Measurements from ENCODE around the gene PDZK1. TPM values are rescaled to one million over a fixed set of nuclear protein-coding genes. Genes with fewer than 3 reads are reported as not detected.
"Not testable (repeated sequence)": the region's sequence is repeated elsewhere in the genome, so short reads cannot be mapped to it uniquely, and the experiment has no call there.

PDZK1 gene
- total RNA-seq, 1 experiment from 2014 or later = 1.3 TPM

- Mint-ChIP-seq H3K36me3 (ENCODE audit: insufficient read depth, unreplicated experiment) (no peaks in the 10 kb centered on the region), H3K27me3 (ENCODE audit: unreplicated experiment) (peaks cover 13% of the 10 kb centered on the region), H3K4me1 (ENCODE audit: low read depth, unreplicated experiment) (peaks cover 22% of the 10 kb centered on the region), H3K9me3 (ENCODE audit: low read depth, unreplicated experiment) (no peaks in the 10 kb centered on the region), H3K4me3 (ENCODE audit: low read depth, unreplicated experiment) (no peak overlapping the region), H3K27ac (ENCODE audit: unreplicated experiment) (no peak overlapping the region)
- BruUV-seq (replicated peaks) = no TSS peak
- CTCF ChIA-PET = interaction anchor here (1.3 kb wide), 1 partner anchor 9 kb away, joined by 8 read pairs; no protein-coding TSS in a partner anchor
- no peak for DNase-seq
- intact Hi-C loops (cut with micrococcal nuclease; ENCODE audit: unreplicated experiment) = loop anchor here (10.0 kb wide), 1 partner anchor 94 kb away; the partner anchor contains the start of genes POLR3C and RNF115
- no peak for TF ChIP-seq CTCF (IDR thresholded peaks at IDR 0.05; ENCODE audit: unreplicated experiment)
Observed at GRCh38 chr1:145730467-145730866, 23.3 kb upstream of the PDZK1 start.

GRCh38 chr1:145729666-145730436 is 22.7 kb upstream of the PDZK1 start:
- peaks cover 22% of the 10 kb centered on the region for H3K4me1 Mint-ChIP-seq (ENCODE audit: low read depth, unreplicated experiment)
- peaks cover 13% of the 10 kb centered on the region for H3K27me3 Mint-ChIP-seq (ENCODE audit: unreplicated experiment)
- TF ChIP-seq CTCF (IDR thresholded peaks at IDR 0.05; ENCODE audit: unreplicated experiment) = no peak
- CTCF ChIA-PET = interaction anchor here (1.3 kb wide), 1 partner anchor 10 kb away, joined by 8 read pairs; no protein-coding TSS in a partner anchor
- peak; percentile 12 for DNase-seq
- no peaks in the 10 kb centered on the region for H3K36me3 Mint-ChIP-seq (ENCODE audit: insufficient read depth, unreplicated experiment)
- BruUV-seq (replicated peaks) = no TSS peak
- H3K27ac Mint-ChIP-seq (ENCODE audit: unreplicated experiment) = no peak overlapping the region
- intact Hi-C loops (cut with micrococcal nuclease; ENCODE audit: unreplicated experiment) = loop anchor here (10.0 kb wide), 1 partner anchor 95 kb away; the partner anchor contains the start of genes POLR3C and RNF115
- H3K9me3 Mint-ChIP-seq (ENCODE audit: low read depth, unreplicated experiment) = no peaks in the 10 kb centered on the region
- H3K4me3 Mint-ChIP-seq (ENCODE audit: low read depth, unreplicated experiment) = no peak overlapping the region

GRCh38 chr1:145729196-145729595 is 22.0 kb upstream of the PDZK1 start:
- BruUV-seq (replicated peaks) = no TSS peak
- no peaks in the 10 kb centered on the region for H3K9me3 Mint-ChIP-seq (ENCODE audit: low read depth, unreplicated experiment)
- CTCF ChIA-PET = interaction anchor here (1.3 kb wide), 1 partner anchor 10 kb away, joined by 8 read pairs; no protein-coding TSS in a partner anchor

GRCh38 chr1:145726193-145726592 is 19.0 kb upstream of the PDZK1 start:
- intact Hi-C loops (cut with micrococcal nuclease; ENCODE audit: unreplicated experiment); BruUV-seq (replicated peaks): not testable (repeated sequence)

More at GRCh38 chr1:145729196-145729595, 22.0 kb upstream of the PDZK1 start:
- no peak for DNase-seq
- intact Hi-C loops (cut with micrococcal nuclease; ENCODE audit: unreplicated experiment) = no loop called here
- H3K27ac Mint-ChIP-seq (ENCODE audit: unreplicated experiment) = no peak overlapping the region
- H3K27me3 Mint-ChIP-seq (ENCODE audit: unreplicated experiment) = peaks cover 7% of the 10 kb centered on the region
- no peaks in the 10 kb centered on the region for H3K36me3 Mint-ChIP-seq (ENCODE audit: insufficient read depth, unreplicated experiment)
- peaks cover 22% of the 10 kb centered on the region for H3K4me1 Mint-ChIP-seq (ENCODE audit: low read depth, unreplicated experiment)
- H3K4me3 Mint-ChIP-seq (ENCODE audit: low read depth, unreplicated experiment) = no peak overlapping the region
- no peak for TF ChIP-seq CTCF (IDR thresholded peaks at IDR 0.05; ENCODE audit: unreplicated experiment)

More at GRCh38 chr1:145726193-145726592, 19.0 kb upstream of the PDZK1 start:
- H3K9me3 Mint-ChIP-seq (ENCODE audit: low read depth, unreplicated experiment); H3K27ac Mint-ChIP-seq (ENCODE audit: unreplicated experiment); H3K4me3 Mint-ChIP-seq (ENCODE audit: low read depth, unreplicated experiment); CTCF ChIA-PET; H3K36me3 Mint-ChIP-seq (ENCODE audit: insufficient read depth, unreplicated experiment); DNase-seq: not testable (repeated sequence)
- H3K27me3 Mint-ChIP-seq (ENCODE audit: unreplicated experiment) = peaks cover 18% of the 10 kb centered on the region
- peaks cover 31% of the 10 kb centered on the region for H3K4me1 Mint-ChIP-seq (ENCODE audit: low read depth, unreplicated experiment)
